ENCODE measurements around the gene PTPRK.

Gene PTPRK

GRCh38 chr6:128246472-128247260 is 273.7 kb downstream of the PTPRK start:
- H3K4me3 ChIP-seq, result no peak overlapping the region
- no peak for DNase-seq (ENCODE audit: low spot score)
- no peak overlapping the region for H3K27ac ChIP-seq
- no peak for TF ChIP-seq CTCF (IDR thresholded peaks at IDR 0.05)

- Histone ChIP-seq H3K27ac (no peak overlapping the region), H3K4me3 (no peak overlapping the region)
- DNase-seq (ENCODE audit: low spot score), result no peak
- TF ChIP-seq CTCF (IDR thresholded peaks at IDR 0.05), result no peak
Observed at GRCh38 chr6:128244751-128245405, 275.5 kb downstream of the PTPRK start.

GRCh38 chr6:128242765-128243403 is 277.5 kb downstream of the PTPRK start:
- Histone ChIP-seq H3K4me3 (no peak overlapping the region), H3K27ac (no peak overlapping the region)
- DNase-seq (ENCODE audit: low spot score), result no peak
- no peak for TF ChIP-seq CTCF (IDR thresholded peaks at IDR 0.05)

GRCh38 chr6:128241216-128241615 is 279.2 kb downstream of the PTPRK start:
- DNase-seq (ENCODE audit: low spot score), result no peak
- Histone ChIP-seq H3K27ac (no peak overlapping the region), H3K4me3 (no peak overlapping the region)
- no peak for TF ChIP-seq CTCF (IDR thresholded peaks at IDR 0.05)

- no peak for TF ChIP-seq CTCF (IDR thresholded peaks at IDR 0.05)
- Histone ChIP-seq H3K27ac (no peak overlapping the region), H3K4me3 (no peak overlapping the region)
Observed at GRCh38 chr6:128240024-128240428, 280.4 kb downstream of the PTPRK start.

GRCh38 chr6:128239146-128239545 is 281.3 kb downstream of the PTPRK start:
- DNase-seq (ENCODE audit: low spot score), result no peak
- no peak overlapping the region for H3K27ac ChIP-seq
- no peak for TF ChIP-seq CTCF (IDR thresholded peaks at IDR 0.05)
- H3K4me3 ChIP-seq, result no peak overlapping the region

More at GRCh38 chr6:128240024-128240428, 280.4 kb downstream of the PTPRK start:
- DNase-seq (ENCODE audit: low spot score), result no peak

All from coronary artery (tissue), 2 donors.